Colon (tissue), 2 donors: ENCODE data around the gene ERP27.

Experiments used
- FAIRE-seq: peaks from 2 replicates; lab custom pipeline; 2012; peaks lifted over from hg19 to GRCh38; lab: Jason Lieb, UNC
- donor health status: control.
- donor health status: control.

The ERP27 gene

GRCh38 chr12:14938301-14938700 is at the start of gene ERP27:
Gene ERP27, minus strand, starts transcription at chr12:14938537. Its CDS starts 29 bp downstream, at chr12:14938508.
- no peak for FAIRE-seq

DNA sequence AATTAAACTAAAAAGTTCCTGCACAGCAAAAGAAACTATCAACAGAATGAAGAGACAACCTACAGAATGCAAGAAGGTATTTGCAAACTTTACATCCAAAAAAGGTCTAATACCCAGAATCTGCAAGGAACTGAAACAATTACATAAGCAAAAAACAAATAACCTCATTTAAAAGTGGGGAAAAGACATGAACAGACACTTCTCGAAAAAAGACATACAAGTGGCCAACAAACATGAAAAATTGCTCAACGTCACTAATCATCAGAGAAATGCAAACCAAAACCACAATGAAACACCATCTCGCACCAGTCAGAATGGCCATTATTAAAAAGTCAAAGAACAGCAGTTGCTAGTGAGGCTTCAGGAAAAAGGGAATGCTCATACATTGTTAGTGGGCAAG is 49.7 kb upstream of the ERP27 start:
- FAIRE-seq = no peak

- FAIRE-seq = no peak
Observed at GRCh38 chr12:14986449-14986848, 48.1 kb upstream of the ERP27 start.

DNA sequence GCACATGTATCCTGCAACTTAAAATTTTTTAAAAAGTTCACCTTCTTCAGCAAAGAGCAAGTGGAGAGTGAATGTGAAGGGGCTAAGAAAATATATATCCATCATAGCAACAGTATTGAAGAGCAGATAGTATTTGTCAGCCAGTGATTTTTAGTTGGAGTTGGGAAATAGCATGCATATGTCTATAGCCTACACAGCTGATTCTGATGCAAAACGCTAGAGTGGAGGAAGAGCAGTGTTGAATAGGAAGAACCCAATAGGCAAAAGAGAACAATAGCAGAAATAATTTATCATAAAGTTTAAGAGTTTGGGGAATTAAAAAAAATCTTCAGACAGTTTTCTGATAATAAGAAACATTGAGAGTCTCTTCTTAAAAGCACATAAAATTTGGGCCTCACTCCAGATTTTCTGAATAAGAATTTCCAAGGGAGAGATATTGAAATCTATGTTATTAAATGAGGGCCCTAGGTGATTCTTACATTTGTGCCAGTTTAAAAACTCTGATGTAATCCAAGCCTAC is 46.5 kb upstream of the ERP27 start:
- FAIRE-seq = no peak

DNA sequence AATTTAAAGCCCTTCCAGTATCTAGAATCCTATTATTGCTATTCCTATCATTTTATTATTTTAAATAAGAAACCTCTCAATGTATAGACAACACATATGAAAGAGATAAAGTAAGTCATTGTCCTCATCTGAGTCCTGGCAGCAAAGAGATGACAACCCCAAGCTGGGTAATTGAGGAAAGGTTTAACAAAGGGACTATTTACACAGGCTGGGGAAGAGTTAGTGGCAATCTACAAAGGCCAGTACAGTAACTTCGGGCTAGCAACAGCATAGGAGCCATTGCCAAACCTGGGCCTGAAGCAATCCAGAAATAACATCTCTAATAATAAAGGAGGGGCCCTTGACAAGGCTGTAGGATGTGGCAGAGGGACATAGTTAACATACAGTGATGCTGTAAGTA is 45.7 kb upstream of the ERP27 start:
- no peak for FAIRE-seq

DNA sequence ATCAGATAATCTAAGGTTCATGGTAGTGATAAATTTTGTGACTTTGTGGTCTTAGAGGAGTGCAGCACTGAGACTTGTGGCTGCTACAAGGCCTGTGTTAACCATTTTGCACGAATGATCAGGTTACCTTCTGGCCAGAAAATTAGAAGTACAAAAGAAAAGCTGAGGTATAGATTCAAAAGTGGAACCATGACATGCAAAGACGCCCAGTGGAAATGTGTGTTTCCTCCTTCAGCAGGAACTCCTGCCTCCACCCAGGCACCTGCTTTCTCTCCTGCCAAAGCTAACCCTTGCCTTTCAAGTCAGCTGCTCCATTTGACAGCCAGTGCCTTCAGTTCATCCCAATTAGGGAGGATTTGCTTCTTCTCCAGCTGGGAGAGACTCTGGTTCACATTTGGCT is 44.7 kb upstream of the ERP27 start:
- FAIRE-seq = no peak

DNA sequence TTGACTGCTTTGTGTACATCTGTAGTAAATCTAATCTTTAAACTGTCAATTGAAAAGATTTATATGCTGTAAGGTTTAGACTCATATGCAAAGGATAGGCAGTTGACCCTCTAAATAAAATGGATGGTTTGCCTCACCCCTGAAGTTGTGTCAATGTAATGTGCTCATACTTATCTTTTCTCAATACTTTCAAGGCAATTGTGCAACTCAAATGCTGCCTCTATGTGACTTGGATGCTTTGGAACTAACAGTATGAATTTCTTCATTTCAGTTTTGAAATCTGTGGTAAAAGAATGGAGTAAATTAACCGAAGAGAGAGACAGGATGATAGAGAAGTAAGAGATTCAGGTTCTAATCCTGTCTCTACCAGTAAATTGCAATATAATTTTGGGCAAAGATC is 44.2 kb upstream of the ERP27 start:
- FAIRE-seq = no peak

DNA sequence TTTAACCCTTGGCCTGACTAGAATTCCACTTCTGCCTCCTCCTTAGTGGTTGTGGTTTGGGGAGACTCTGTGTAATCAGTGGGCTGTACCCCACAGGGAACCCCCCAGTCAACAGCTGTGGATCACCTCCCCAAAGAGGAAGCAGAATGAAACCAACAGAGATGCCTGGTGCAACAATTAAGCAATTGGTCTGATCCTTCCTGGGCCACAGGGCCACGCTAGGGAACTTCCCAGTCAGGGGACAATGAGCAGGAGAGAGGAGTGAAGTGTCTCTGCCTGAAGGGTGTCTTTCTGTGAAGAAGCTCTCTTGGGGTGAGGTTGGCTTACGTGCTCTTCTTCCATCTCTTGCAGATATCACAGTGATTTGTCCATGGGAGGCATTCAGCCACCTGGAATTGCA is 42.7 kb upstream of the ERP27 start:
- FAIRE-seq = no peak

DNA sequence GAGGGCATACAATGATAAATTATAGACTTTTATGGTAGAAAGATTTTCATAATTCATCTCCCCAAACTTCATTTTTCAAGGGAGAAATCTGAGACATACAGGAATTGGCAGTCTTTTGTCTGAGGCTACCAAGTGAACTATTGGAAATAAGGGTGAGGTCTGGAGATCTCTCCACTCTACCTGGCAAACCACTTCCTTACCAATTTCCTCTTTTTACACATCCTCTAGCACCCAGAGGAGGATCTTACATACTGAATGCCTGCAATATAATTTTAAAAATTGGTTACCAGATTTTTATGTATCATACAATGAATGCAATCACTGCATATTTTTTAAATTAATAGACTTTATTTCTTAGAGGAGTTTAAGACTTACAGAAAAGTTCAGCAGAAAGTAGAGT is 41.1 kb upstream of the ERP27 start:
- no peak for FAIRE-seq

GRCh38 chr12:14976658-14977057 is 38.3 kb upstream of the ERP27 start:
- FAIRE-seq = no peak

GRCh38 chr12:14975457-14975856 is 37.1 kb upstream of the ERP27 start:
- no peak for FAIRE-seq

- FAIRE-seq = no peak
Observed at GRCh38 chr12:14974633-14975032, 36.3 kb upstream of the ERP27 start.

DNA sequence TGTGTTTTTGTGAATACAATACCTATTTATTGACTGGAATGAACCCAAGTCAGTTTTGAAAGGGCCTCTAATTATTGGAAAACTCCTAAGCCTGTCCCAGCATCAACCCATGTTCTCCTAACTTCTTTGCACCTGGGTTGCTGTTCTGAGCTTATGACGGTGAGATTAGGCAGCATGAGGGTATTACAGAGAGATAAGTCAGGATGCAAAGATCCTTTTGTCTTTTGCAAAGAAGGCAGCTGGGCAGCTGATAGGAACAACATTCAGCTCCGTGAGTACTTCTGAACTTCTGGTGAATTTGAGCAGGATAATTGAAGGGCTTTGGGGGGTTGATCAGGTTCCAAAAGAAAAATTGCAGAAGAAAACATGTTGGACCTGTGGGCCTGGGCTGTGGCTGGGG is 34.5 kb upstream of the ERP27 start, which contains the start of gene PDE6H:
Gene PDE6H, plus strand, starts transcription at position 227 of the 400 bp plus-strand sequence. CDS start 4,971 bp downstream, outside the sequence.
- FAIRE-seq = no peak

GRCh38 chr12:14970473-14970872 is 32.1 kb upstream of the ERP27 start:
- FAIRE-seq = no peak

GRCh38 chr12:14968478-14968877 is 30.1 kb upstream of the ERP27 start:
- FAIRE-seq = no peak

DNA sequence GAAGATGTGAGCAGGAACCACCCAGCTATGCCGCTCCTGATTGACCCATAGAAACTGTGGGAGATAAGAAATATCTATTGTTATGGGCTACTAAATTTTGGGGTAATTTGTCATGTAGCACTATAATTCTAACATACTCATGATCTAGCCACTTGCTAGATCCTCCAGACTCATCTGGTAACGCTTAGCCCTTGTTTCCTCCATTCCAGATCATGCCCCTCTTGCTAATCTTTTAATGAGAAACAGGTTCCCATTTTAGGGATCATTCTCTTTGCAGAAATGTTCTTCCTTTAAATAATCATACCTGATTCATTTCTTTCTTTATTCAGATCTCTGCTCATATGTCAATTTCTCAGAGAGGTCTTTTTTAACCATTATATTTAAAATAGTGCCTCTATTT is 26.9 kb upstream of the ERP27 start:
- no peak for FAIRE-seq

GRCh38 chr12:14964406-14964805 is 26.1 kb upstream of the ERP27 start:
- FAIRE-seq = no peak

- FAIRE-seq = no peak
Observed at GRCh38 chr12:14963520-14963919, 25.2 kb upstream of the ERP27 start.

DNA sequence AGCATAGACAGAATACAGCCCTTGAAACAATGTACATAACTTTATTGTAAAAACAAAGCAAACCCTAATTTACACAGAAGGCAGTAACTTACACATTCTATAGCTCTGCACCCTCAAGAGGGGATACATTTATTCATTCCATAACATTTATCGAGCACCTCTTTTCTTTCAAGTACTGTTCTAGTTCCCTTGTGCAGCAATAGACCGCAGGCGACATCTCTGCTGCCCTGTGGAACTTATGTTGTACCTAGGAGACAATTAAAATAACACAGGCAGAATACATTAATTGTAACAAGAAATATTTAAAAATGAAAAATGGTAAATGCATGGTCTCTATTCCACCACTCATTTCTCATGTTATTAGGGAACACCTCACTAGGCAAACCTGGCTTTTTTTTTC is 24.5 kb upstream of the ERP27 start:
- no peak for FAIRE-seq

GRCh38 chr12:14962153-14962539 is 23.8 kb upstream of the ERP27 start:
- FAIRE-seq = no peak

GRCh38 chr12:14961466-14962152 is 23.3 kb upstream of the ERP27 start, which contains the start of gene ARHGDIB:
Gene ARHGDIB, minus strand, starts transcription at chr12:14961601. Its CDS starts 10,889 bp downstream, at chr12:14950712.
- no peak for FAIRE-seq

GRCh38 chr12:14960548-14961465 is 22.5 kb upstream of the ERP27 start:
- FAIRE-seq = no peak

GRCh38 chr12:14959916-14960496 is 21.7 kb upstream of the ERP27 start:
- FAIRE-seq = no peak
